Liver (tissue), 3 donors: Measurements from ENCODE around the gene PRR13.

Source experiments
- ATF3 ChIP-seq: IDR thresholded peaks from 2 replicates; pipeline ENCODE4 v1.6.1; 2016; ENCODE audit warnings: antibody characterized with exemption
- CTCF ChIP-seq: fragments of 150-350 bp; IDR thresholded peaks from 2 replicates; pipeline ENCODE4 v1.5.1; 2017; ENCODE audit warnings: improper control_type of control experiment, low read depth, low read length; ENCODE audit not compliant: missing input control
- EGR1 ChIP-seq, 2 donors: IDR thresholded peaks; 2 replicates each; pipeline ENCODE4 v1.6.1; 2016 to 2018; ENCODE audit warnings: antibody characterized with exemption in 2 of 2, low read depth in 2 of 2
- GABPA ChIP-seq, 2 donors: IDR thresholded peaks in 1 of 2; conservative IDR thresholded peaks in 1 of 2; 2 replicates each; pipeline ENCODE4 v1.6.1; 2016; ENCODE audit warnings: antibody characterized with exemption in 2 of 2, mild to moderate bottlenecking in 1 of 2, moderate library complexity in 1 of 2
- HNF4A ChIP-seq, 2 donors: conservative IDR thresholded peaks; 2 replicates each; pipeline ENCODE4 v1.6.1; 2016; ENCODE audit warnings: antibody characterized with exemption in 2 of 2, mild to moderate bottlenecking in 2 of 2
- RAD21 ChIP-seq, 2 donors: IDR thresholded peaks; 2 replicates each; pipeline ENCODE4 v1.6.1; 2016; ENCODE audit warnings: antibody characterized with exemption in 2 of 2, mild to moderate bottlenecking in 2 of 2
- REST ChIP-seq: IDR thresholded peaks from 2 replicates; pipeline ENCODE4 v1.6.1; 2016; ENCODE audit warnings: antibody characterized with exemption, mild to moderate bottlenecking
- ZBTB33 ChIP-seq: IDR thresholded peaks from 2 replicates; pipeline ENCODE4 v1.6.1; 2016; ENCODE audit warnings: antibody characterized with exemption
- donor health status: healthy.
- donor health status: healthy.

- TF ChIP-seq EGR1 (IDR thresholded peaks at IDR 0.05; ENCODE audit: low read depth in 2 of 2) (no peak), CTCF (no peak), ATF3 (no peak), REST (no peak), HNF4A (conservative IDR thresholded peaks at IDR 0.05) (no peak), GABPA (IDR thresholded peaks at IDR 0.05 in 1 of 2, conservative IDR thresholded peaks at IDR 0.05 in 1 of 2) (no peak), RAD21 (IDR thresholded peaks at IDR 0.05) (no peak), ZBTB33 (no peak)
These were observed 23.3 kb upstream of the PRR13 start for GRCh38 chr12:53418221-53418620.
